CD8-positive, alpha-beta memory T cell (primary cell): ENCODE results near the gene CHPF. TPM values are rescaled to one million over a fixed set of nuclear protein-coding genes. Genes with fewer than 3 reads are reported as not detected.

Experiments used
- CTCF ChIA-PET: fragments of 350-600 bp; sonication (Branson Sonifier 250); formaldehyde crosslinking; loops from one replicate; lab custom pipeline; 2021; ENCODE audit warnings: antibody characterized with exemption; lab: Charles Lee
- POLR2A ChIA-PET: fragments of 350-600 bp; sonication (Branson Sonifier 250); formaldehyde crosslinking; loops from one replicate; lab custom pipeline; 2021; ENCODE audit warnings: antibody characterized with exemption; lab: Charles Lee
- DNase-seq, 5 donors: peaks; one replicate each; pipeline versions ENCODE4 v3.0.0 to v3.0.0-alpha.2; 2020 to 2022; ENCODE audit warnings: mixed read lengths in 1 of 5
- H3K27ac ChIP-seq: one replicate; pipeline ENCODE4 v1.7.0; 2013; ENCODE audit warnings: low read depth, mild to moderate bottlenecking, low read length, moderate library complexity
- H3K27me3 ChIP-seq: 2 replicates; pipeline ENCODE4 v1.7.0; 2013; ENCODE audit warnings: low read length, mild to moderate bottlenecking; ENCODE audit not compliant: insufficient read depth, poor library complexity, severe bottlenecking
- H3K36me3 ChIP-seq: 2 replicates; pipeline ENCODE4 v1.7.0; 2013; ENCODE audit warnings: mild to moderate bottlenecking, low read length, moderate library complexity; ENCODE audit not compliant: insufficient read depth
- H3K4me1 ChIP-seq: 2 replicates; pipeline ENCODE4 v1.7.0; 2013; ENCODE audit warnings: mild to moderate bottlenecking, low read length, moderate library complexity; ENCODE audit not compliant: insufficient read depth
- H3K4me3 ChIP-seq: 2 replicates; pipeline ENCODE4 v1.7.0; 2013; ENCODE audit warnings: mild to moderate bottlenecking, low read length
- H3K9me3 ChIP-seq: 2 replicates; pipeline ENCODE4 v1.7.0; 2013; ENCODE audit warnings: mild to moderate bottlenecking, low read length
- H3K27ac Mint-ChIP-seq, 8 donors: one replicate each; pipeline ENCODE4 v1.8.0; 2020 to 2021; ENCODE audit warnings: mixed read lengths in 8 of 8, mild to moderate bottlenecking in 6 of 8, inconsistent platforms in 3 of 8, moderate library complexity in 3 of 8
- H3K27me3 Mint-ChIP-seq, 2 donors: one replicate each; pipeline ENCODE4 v1.8.0; 2020 to 2021; ENCODE audit warnings: mixed read lengths in 2 of 2, mild to moderate bottlenecking in 1 of 2, moderate library complexity in 1 of 2
- H3K36me3 Mint-ChIP-seq, 3 donors: one replicate each; pipeline ENCODE4 v1.8.0; 2020 to 2021; ENCODE audit warnings: mixed read lengths in 3 of 3, inconsistent platforms in 1 of 3, mild to moderate bottlenecking in 1 of 3
- H3K4me1 Mint-ChIP-seq, 3 donors: one replicate each; pipeline ENCODE4 v1.8.0; 2020 to 2021; ENCODE audit warnings: mixed read lengths in 3 of 3, inconsistent platforms in 1 of 3, mild to moderate bottlenecking in 1 of 3
- H3K4me3 Mint-ChIP-seq, 7 donors: one replicate each; pipeline ENCODE4 v1.8.0; 2020 to 2021; ENCODE audit warnings: mixed read lengths in 7 of 7, mild to moderate bottlenecking in 6 of 7, moderate library complexity in 4 of 7, inconsistent platforms in 2 of 7
- H3K9me3 Mint-ChIP-seq, 5 donors: one replicate each; pipeline ENCODE4 v1.8.0; 2020 to 2022; ENCODE audit warnings: mixed read lengths in 5 of 5, mild to moderate bottlenecking in 3 of 5, moderate library complexity in 2 of 5, inconsistent platforms in 1 of 5
- polyA plus RNA-seq: library from polyadenylated mRNA; unstranded; fragments of 300-500 nt; fragmentation: Illumina TruSeq; gene quantifications from one replicate; pipeline ENCODE4 v1.2.3, GENCODE V29; 2021
- total RNA-seq, 2 experiments: library from RNA; stranded (reverse); gene quantifications; one replicate each; pipeline ENCODE4 v1.2.3, GENCODE V29; 2021

Gene CHPF
- total and polyA plus RNA-seq, 3 experiments from 2014 or later = 8.7 to 36.5 (median 32.9) TPM

GRCh38 chr2:219530048-219530963 is 13.3 kb downstream of the CHPF start:
- peak; percentile 75 to 87 (median 77) for DNase-seq
- POLR2A ChIA-PET = interaction anchor here (0.6 kb wide), 1 partner anchor 11 kb away, joined by 3 read pairs; no protein-coding TSS in a partner anchor
- no peaks in the 10 kb centered on the region for H3K9me3 Mint-ChIP-seq
- H3K27ac Mint-ChIP-seq = peak overlapping the region in 1 of 8 donors; percentile 45
- H3K27me3 Mint-ChIP-seq = peaks cover 25 to 73% of the 10 kb centered on the region in 2 donors
- CTCF ChIA-PET = interaction anchor here (0.6 to 7.4 kb wide), 45 partner anchors 10 to 548 kb away, joined by 3 to 102 read pairs (median 4); partner anchors contain the start of genes ASIC4, CHPF, DNAJB2 and DNPEP
- H3K36me3 Mint-ChIP-seq = no peaks in the 10 kb centered on the region
- Histone ChIP-seq H3K36me3 (no peaks in the 10 kb centered on the region), H3K27me3 (peaks cover 23% of the 10 kb centered on the region), H3K4me1 (peaks cover 4% of the 10 kb centered on the region), H3K9me3 (no peaks in the 10 kb centered on the region), H3K4me3 (no peak overlapping the region), H3K27ac (no peak overlapping the region)
- no peak overlapping the region for H3K4me3 Mint-ChIP-seq
- peaks cover 0 to 4% (median 0%) of the 10 kb centered on the region in 3 donors for H3K4me1 Mint-ChIP-seq

GRCh38 chr2:219527472-219527871 is 16.1 kb downstream of the CHPF start:
- H3K9me3 Mint-ChIP-seq = no peaks in the 10 kb centered on the region
- POLR2A ChIA-PET = no interaction called here

GRCh38 chr2:219527076-219527394 is 16.6 kb downstream of the CHPF start:
- POLR2A ChIA-PET = no interaction called here

More at GRCh38 chr2:219527472-219527871, 16.1 kb downstream of the CHPF start:
- Histone ChIP-seq H3K4me1 (peaks cover 8% of the 10 kb centered on the region), H3K4me3 (no peak overlapping the region), H3K36me3 (no peaks in the 10 kb centered on the region), H3K27ac (no peak overlapping the region), H3K9me3 (no peaks in the 10 kb centered on the region), H3K27me3 (peaks cover 43% of the 10 kb centered on the region)
- Mint-ChIP-seq H3K27me3 (peaks cover 47 to 84% of the 10 kb centered on the region in 2 donors), H3K4me1 (peaks cover 3 to 11% (median 7%) of the 10 kb centered on the region in 3 donors), H3K4me3 (no peak overlapping the region), H3K27ac (peak overlapping the region in 1 of 8 donors; percentile 16), H3K36me3 (no peaks in the 10 kb centered on the region)
- CTCF ChIA-PET = interaction anchor here (0.7 to 7.4 kb wide), 8 partner anchors 13 to 139 kb away, joined by 3 to 102 read pairs (median 3); partner anchors contain the start of gene GMPPA
- no peak for DNase-seq

GRCh38 chr2:219526320-219527075 is 17.1 kb downstream of the CHPF start:
- H3K36me3 ChIP-seq = no peaks in the 10 kb centered on the region
- ChIA-PET POLR2A (no interaction called here), CTCF (interaction anchor here (1.0 to 7.4 kb wide), 7 partner anchors 15 to 124 kb away, joined by 3 to 102 read pairs (median 4); partner anchors contain the start of gene GMPPA)
- no peak overlapping the region for H3K27ac Mint-ChIP-seq
- peaks cover 9 to 18% (median 14%) of the 10 kb centered on the region in 3 donors for H3K4me1 Mint-ChIP-seq
- peaks cover 43% of the 10 kb centered on the region for H3K27me3 ChIP-seq
- peak overlapping the region; percentile 51 for H3K27ac ChIP-seq
- no peak for DNase-seq
- no peaks in the 10 kb centered on the region for H3K9me3 Mint-ChIP-seq
- H3K4me1 ChIP-seq = peaks cover 8% of the 10 kb centered on the region
- no peak overlapping the region for H3K4me3 ChIP-seq
- H3K27me3 Mint-ChIP-seq = peaks cover 54 to 87% of the 10 kb centered on the region in 2 donors
- H3K9me3 ChIP-seq = no peaks in the 10 kb centered on the region
- H3K4me3 Mint-ChIP-seq = no peak overlapping the region
- H3K36me3 Mint-ChIP-seq = no peaks in the 10 kb centered on the region

More at GRCh38 chr2:219527076-219527394, 16.6 kb downstream of the CHPF start:
- no peak for DNase-seq
- peaks cover 43% of the 10 kb centered on the region for H3K27me3 ChIP-seq
- peaks cover 5 to 13% (median 8%) of the 10 kb centered on the region in 3 donors for H3K4me1 Mint-ChIP-seq
- CTCF ChIA-PET = interaction anchor here (1.1 to 7.4 kb wide), 4 partner anchors 17 to 124 kb away, joined by 6 to 102 read pairs (median 54); partner anchors contain the start of gene GMPPA
- H3K27me3 Mint-ChIP-seq = peaks cover 48 to 85% of the 10 kb centered on the region in 2 donors
- H3K27ac ChIP-seq = peak overlapping the region; percentile 51
- no peak overlapping the region for H3K4me3 ChIP-seq
- no peaks in the 10 kb centered on the region for H3K9me3 ChIP-seq
- no peak overlapping the region for H3K27ac Mint-ChIP-seq
- no peaks in the 10 kb centered on the region for H3K9me3 Mint-ChIP-seq
- no peak overlapping the region for H3K4me3 Mint-ChIP-seq
- H3K36me3 Mint-ChIP-seq = no peaks in the 10 kb centered on the region
- H3K36me3 ChIP-seq = no peaks in the 10 kb centered on the region
- peaks cover 8% of the 10 kb centered on the region for H3K4me1 ChIP-seq

GRCh38 chr2:219525533-219526232 is 17.9 kb downstream of the CHPF start:
- POLR2A ChIA-PET = no interaction called here
- no peaks in the 10 kb centered on the region for H3K9me3 ChIP-seq
- Mint-ChIP-seq H3K4me1 (peaks cover 9 to 18% (median 14%) of the 10 kb centered on the region in 3 donors), H3K36me3 (no peaks in the 10 kb centered on the region), H3K9me3 (no peaks in the 10 kb centered on the region), H3K27ac (no peak overlapping the region), H3K27me3 (peaks cover 58 to 88% of the 10 kb centered on the region in 2 donors), H3K4me3 (no peak overlapping the region)
- H3K27me3 ChIP-seq = peaks cover 42% of the 10 kb centered on the region
- no peak overlapping the region for H3K4me3 ChIP-seq
- H3K27ac ChIP-seq = peak overlapping the region; percentile 51
- no peak for DNase-seq
- H3K36me3 ChIP-seq = no peaks in the 10 kb centered on the region
- peaks cover 8% of the 10 kb centered on the region for H3K4me1 ChIP-seq
- CTCF ChIA-PET = interaction anchor here (1.0 to 7.4 kb wide), 6 partner anchors 14 to 123 kb away, joined by 3 to 102 read pairs (median 4); partner anchors contain the start of gene GMPPA

- Mint-ChIP-seq H3K9me3 (no peaks in the 10 kb centered on the region), H3K27me3 (peaks cover 58 to 88% of the 10 kb centered on the region in 2 donors), H3K27ac (no peak overlapping the region), H3K36me3 (no peaks in the 10 kb centered on the region), H3K4me1 (peaks cover 9 to 14% (median 14%) of the 10 kb centered on the region in 3 donors), H3K4me3 (no peak overlapping the region)
- Histone ChIP-seq H3K36me3 (no peaks in the 10 kb centered on the region), H3K4me3 (no peak overlapping the region), H3K9me3 (no peaks in the 10 kb centered on the region), H3K4me1 (peaks cover 5% of the 10 kb centered on the region), H3K27me3 (peaks cover 35% of the 10 kb centered on the region), H3K27ac (no peak overlapping the region)
- CTCF ChIA-PET = interaction anchor here (0.9 to 1.6 kb wide), 4 partner anchors 13 to 66 kb away, joined by 3 to 6 read pairs (median 4); a partner anchor contains a TSS
- no peak for DNase-seq
- POLR2A ChIA-PET = no interaction called here
Measured at GRCh38 chr2:219524817-219525216, 18.8 kb downstream of the CHPF start.

- H3K4me3 Mint-ChIP-seq = peak overlapping the region in 4 of 7 donors; percentile 21 to 58 (median 42)
- POLR2A ChIA-PET = no interaction called here
Measured at GRCh38 chr2:219523031-219523671, 20.5 kb downstream of the CHPF start.

More at GRCh38 chr2:219523031-219523671, 20.5 kb downstream of the CHPF start:
- H3K36me3 ChIP-seq = no peaks in the 10 kb centered on the region
- Mint-ChIP-seq H3K4me1 (peaks cover 9 to 14% (median 14%) of the 10 kb centered on the region in 3 donors), H3K27me3 (peaks cover 54 to 86% of the 10 kb centered on the region in 2 donors), H3K9me3 (no peaks in the 10 kb centered on the region), H3K27ac (peak overlapping the region in 1 of 8 donors; percentile 35), H3K36me3 (peaks cover 0 to 4% (median 0%) of the 10 kb centered on the region in 3 donors)
- no peaks in the 10 kb centered on the region for H3K9me3 ChIP-seq
- DNase-seq = no peak
- H3K27ac ChIP-seq = peak overlapping the region; percentile 56
- no peak overlapping the region for H3K4me3 ChIP-seq
- peaks cover 28% of the 10 kb centered on the region for H3K27me3 ChIP-seq
- CTCF ChIA-PET = no interaction called here
- peaks cover 4% of the 10 kb centered on the region for H3K4me1 ChIP-seq
